Activated naive CD8-positive, alpha-beta T cell treated with anti-CD3 and anti-CD28 coated beads, Interleukin-2, amount 10 ng/mL, durations not matched to agents 7 days and 5 days (primary cell): Measurements from ENCODE around the gene ANKIB1. TPM values are rescaled to one million over a fixed set of nuclear protein-coding genes. Genes with fewer than 3 reads are reported as not detected.
"Not testable (repeated sequence)": the region's sequence is repeated elsewhere in the genome, so short reads cannot be mapped to it uniquely, and the experiment has no call there.

Experiments
- ATAC-seq: fragments of 150-1000 bp; cut with Tn5 transposase; one replicate; pipeline ENCODE4 v1.10.0; 2021; ENCODE audit warnings: low read depth, moderate library complexity
- POLR2A ChIA-PET: fragments of 350-600 bp; sonication (Branson Sonifier 250); formaldehyde crosslinking; loops from one replicate; lab custom pipeline; 2021; ENCODE audit warnings: antibody characterized with exemption; lab: Charles Lee
- DNase-seq: peaks from one replicate; pipeline ENCODE4 v3.0.0; 2021
- H3K27ac Mint-ChIP-seq: one replicate; pipeline ENCODE4 v1.8.0; 2022; ENCODE audit warnings: mild to moderate bottlenecking, mixed read lengths
- H3K27me3 Mint-ChIP-seq: one replicate; pipeline ENCODE4 v1.8.0; 2022; ENCODE audit warnings: mild to moderate bottlenecking, moderate library complexity, mixed read lengths
- H3K36me3 Mint-ChIP-seq: one replicate; pipeline ENCODE4 v1.8.0; 2021; ENCODE audit warnings: mild to moderate bottlenecking, mixed read lengths
- H3K4me1 Mint-ChIP-seq: one replicate; pipeline ENCODE4 v1.8.0; 2021; ENCODE audit warnings: mixed read lengths
- H3K4me3 Mint-ChIP-seq: one replicate; pipeline ENCODE4 v1.8.0; 2022; ENCODE audit warnings: mild to moderate bottlenecking, moderate library complexity, mixed read lengths
- H3K9me3 Mint-ChIP-seq: one replicate; pipeline ENCODE4 v1.8.0; 2021; ENCODE audit warnings: mixed read lengths
- total RNA-seq, 2 experiments: library from RNA; stranded (reverse); gene quantifications; one replicate each; pipeline ENCODE4 v1.2.3, GENCODE V29; 2021

ANKIB1 gene
- total RNA-seq, 2 experiments from 2014 or later, result 75.5 to 77.6 TPM

DNA sequence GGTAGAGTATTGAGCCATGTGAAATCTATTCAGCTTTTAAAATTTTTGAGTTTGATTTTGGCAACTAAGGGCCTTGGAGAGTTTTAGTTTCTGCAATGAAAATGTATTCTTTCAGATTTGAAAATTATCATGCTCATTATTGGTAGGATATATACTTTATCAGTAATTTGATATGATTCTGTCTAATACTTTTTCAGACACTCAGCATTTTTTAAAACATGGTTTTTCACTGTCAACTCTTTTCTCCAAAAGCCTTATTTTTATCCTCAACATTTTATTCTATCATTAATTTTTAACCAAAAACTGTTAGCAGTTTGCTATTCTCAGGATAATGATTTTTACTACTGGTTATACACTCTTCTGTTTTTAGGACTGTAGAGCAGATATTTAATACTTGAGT is 4.8 kb downstream of the ANKIB1 start:
- peaks cover 7% of the 10 kb centered on the region for H3K9me3 Mint-ChIP-seq

DNA sequence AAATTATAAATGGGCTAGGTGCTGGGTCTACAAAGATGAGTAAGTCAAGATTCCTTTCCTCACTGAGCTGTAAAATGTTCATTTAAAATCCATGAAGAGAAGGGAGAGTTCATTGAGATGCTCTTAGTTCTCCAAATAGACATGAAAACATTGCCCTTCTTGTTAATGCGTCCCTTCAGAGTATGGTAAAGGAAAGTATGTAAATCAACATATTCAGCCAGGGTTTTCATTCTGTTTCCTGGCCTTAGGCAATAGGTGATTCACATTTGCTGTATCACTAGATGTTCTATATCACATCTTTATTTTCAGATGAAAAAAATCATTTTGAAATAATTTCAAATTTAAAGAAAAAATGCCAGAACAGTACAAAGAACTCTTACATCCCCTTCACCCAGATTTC is 5.4 kb downstream of the ANKIB1 start:
- H3K9me3 Mint-ChIP-seq, result peaks cover 7% of the 10 kb centered on the region
- POLR2A ChIA-PET, result interaction anchor here (0.6 kb wide), 1 partner anchor 85 kb away, joined by 3 read pairs; no protein-coding TSS in a partner anchor

More for the DNA sequence above, 4.8 kb downstream of the ANKIB1 start:
- H3K4me3 Mint-ChIP-seq, result no peak overlapping the region
- H3K27ac Mint-ChIP-seq, result no peak overlapping the region
- POLR2A ChIA-PET, result no interaction called here
- H3K36me3 Mint-ChIP-seq, result peaks cover 23% of the 10 kb centered on the region
- no peaks in the 10 kb centered on the region for H3K27me3 Mint-ChIP-seq
- peaks cover 23% of the 10 kb centered on the region for H3K4me1 Mint-ChIP-seq
- no peak for ATAC-seq
- DNase-seq, result no peak

DNA sequence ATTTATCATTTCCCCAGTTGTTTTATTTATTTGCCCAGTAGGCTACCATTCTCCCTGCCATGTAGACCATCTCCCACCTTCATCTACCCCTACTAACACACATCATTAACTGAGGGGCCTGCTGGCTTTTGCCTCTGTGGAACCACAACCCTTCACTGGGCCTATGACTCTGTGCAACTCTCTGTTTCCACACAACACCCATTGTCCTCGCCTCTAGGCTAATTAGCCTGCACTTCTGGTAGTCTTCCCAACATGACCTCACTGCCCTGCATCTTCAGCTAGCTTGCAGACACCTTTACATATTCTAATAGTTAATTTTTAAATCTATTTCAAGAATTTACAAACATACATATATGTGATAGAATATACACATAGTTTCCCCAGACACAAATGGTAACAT is 7.5 kb downstream of the ANKIB1 start:
- Mint-ChIP-seq H3K9me3 (peaks cover 7% of the 10 kb centered on the region), H3K27ac (no peak overlapping the region), H3K4me1 (peaks cover 16% of the 10 kb centered on the region), H3K36me3 (peaks cover 26% of the 10 kb centered on the region), H3K27me3 (no peaks in the 10 kb centered on the region), H3K4me3 (no peak overlapping the region)
- DNase-seq (no peak), ATAC-seq (no peak)
- POLR2A ChIA-PET, result no interaction called here

More for the DNA sequence above, 5.4 kb downstream of the ANKIB1 start:
- ATAC-seq, result no peak
- Mint-ChIP-seq H3K4me1 (peaks cover 23% of the 10 kb centered on the region), H3K27me3 (no peaks in the 10 kb centered on the region), H3K4me3 (no peak overlapping the region), H3K36me3 (peaks cover 24% of the 10 kb centered on the region), H3K27ac (no peak overlapping the region)
- DNase-seq, result no peak

DNA sequence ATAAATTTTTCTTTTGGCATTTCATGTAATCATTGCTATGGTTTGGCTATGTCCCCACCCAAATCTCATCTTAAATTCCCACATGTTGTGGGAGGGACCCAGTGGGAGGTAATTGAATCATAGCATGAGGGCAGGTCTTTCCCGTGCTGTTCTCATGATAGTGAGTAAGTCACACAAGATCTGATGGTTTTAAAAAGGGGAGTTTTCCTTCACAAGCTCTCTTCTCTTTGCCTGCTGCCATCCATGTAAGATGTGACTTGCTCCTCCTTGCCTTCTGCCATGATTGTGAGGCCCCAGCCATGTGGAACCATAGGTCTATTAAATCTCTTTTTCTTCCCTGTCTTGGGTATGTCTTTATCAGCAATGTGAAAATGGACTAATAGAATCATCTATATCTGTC is 9.0 kb downstream of the ANKIB1 start:
- ATAC-seq, H3K27ac Mint-ChIP-seq, DNase-seq, H3K9me3 Mint-ChIP-seq, POLR2A ChIA-PET, H3K27me3 Mint-ChIP-seq, H3K4me3 Mint-ChIP-seq: not testable (repeated sequence)
- Mint-ChIP-seq H3K4me1 (peaks cover 15% of the 10 kb centered on the region), H3K36me3 (peaks cover 29% of the 10 kb centered on the region)

DNA sequence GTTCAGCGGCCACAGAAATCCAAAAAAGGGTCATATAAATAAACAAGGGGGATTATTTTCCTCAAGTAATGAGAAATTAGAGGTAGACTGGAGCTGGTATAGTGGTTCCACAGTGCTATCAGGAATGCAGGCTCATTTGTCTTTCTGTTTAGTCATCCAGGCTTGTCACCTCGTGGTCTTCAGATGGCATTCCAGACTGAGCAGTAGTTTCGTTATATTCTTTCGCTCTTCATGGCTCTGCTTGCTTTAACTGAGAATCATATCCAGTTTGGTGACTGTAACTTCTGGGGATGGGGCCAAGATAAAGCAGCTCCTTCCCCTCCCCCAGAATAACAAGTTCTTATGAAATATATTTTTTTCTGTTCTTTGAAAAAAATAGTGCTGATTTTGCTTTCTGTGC is 9.5 kb downstream of the ANKIB1 start:
- H3K4me1 Mint-ChIP-seq, result peaks cover 17% of the 10 kb centered on the region
- H3K9me3 Mint-ChIP-seq, result peaks cover 7% of the 10 kb centered on the region
- H3K4me3 Mint-ChIP-seq, result no peak overlapping the region
- no peaks in the 10 kb centered on the region for H3K27me3 Mint-ChIP-seq
- H3K27ac Mint-ChIP-seq, result peak overlapping the region; percentile 17
- ATAC-seq (no peak), DNase-seq (no peak)
- H3K36me3 Mint-ChIP-seq, result peaks cover 35% of the 10 kb centered on the region
- POLR2A ChIA-PET, result no interaction called here

DNA sequence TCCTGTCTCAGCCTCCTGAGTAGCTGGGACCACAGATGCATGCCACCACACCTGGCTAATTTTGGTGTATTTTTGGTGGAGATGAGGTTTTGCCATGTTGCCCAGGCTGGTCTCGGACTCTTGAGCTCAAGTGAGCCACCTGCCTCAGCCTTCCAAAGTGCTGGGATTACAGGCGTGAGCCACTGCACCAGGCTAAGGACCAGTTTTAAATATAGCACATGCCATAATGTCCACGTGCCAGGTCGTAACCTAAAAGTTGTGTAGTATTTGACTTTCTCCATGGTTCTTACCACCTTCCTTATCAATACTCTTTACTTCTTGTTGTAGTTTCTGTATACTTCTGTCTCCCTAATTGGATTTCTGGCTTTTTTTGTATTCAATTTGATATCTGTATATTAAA is 13.3 kb downstream of the ANKIB1 start:
- ATAC-seq (no peak), DNase-seq (no peak)
- H3K36me3 Mint-ChIP-seq, result peaks cover 35% of the 10 kb centered on the region
- H3K27ac Mint-ChIP-seq, result no peak overlapping the region
- H3K4me1 Mint-ChIP-seq, result peaks cover 7% of the 10 kb centered on the region
- H3K9me3 Mint-ChIP-seq, result peaks cover 5% of the 10 kb centered on the region
- POLR2A ChIA-PET, result no interaction called here
- no peaks in the 10 kb centered on the region for H3K27me3 Mint-ChIP-seq
- H3K4me3 Mint-ChIP-seq, result no peak overlapping the region

DNA sequence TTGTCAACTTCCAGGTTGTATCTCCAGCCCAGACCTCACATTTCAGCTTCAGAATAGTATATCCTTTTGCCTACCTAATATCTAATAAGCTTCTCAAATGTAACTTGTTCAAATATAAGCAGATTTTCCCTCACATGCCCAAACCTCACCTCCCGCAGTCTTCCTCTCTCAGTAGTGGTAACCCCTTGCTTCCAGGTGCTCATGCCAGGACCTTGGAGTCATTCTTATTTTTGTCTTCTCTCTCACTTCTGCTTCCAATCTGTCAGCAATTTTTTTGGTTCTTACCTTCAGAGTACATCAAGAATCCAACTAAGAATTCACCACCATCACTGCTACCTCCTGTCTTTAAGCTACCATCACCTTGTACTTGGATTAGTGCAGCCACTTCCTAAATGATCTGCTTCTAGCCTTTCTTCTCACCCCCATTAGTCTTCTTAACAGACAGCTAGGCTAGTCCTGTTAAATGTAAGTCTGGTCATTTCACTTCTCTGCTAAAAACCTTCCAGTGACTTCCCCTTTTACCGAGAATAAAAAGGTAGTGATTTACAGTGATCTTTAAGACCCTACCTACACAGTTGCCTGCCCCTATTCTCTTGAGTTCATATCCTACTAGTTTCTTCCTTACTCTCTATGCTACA is 14.0 kb downstream of the ANKIB1 start:
- no peak for ATAC-seq
- DNase-seq, result no peak
- POLR2A ChIA-PET, result no interaction called here
- Mint-ChIP-seq H3K36me3 (peaks cover 35% of the 10 kb centered on the region), H3K9me3 (peaks cover 4% of the 10 kb centered on the region), H3K27me3 (no peaks in the 10 kb centered on the region), H3K4me1 (peaks cover 7% of the 10 kb centered on the region), H3K27ac (no peak overlapping the region), H3K4me3 (no peak overlapping the region)

DNA sequence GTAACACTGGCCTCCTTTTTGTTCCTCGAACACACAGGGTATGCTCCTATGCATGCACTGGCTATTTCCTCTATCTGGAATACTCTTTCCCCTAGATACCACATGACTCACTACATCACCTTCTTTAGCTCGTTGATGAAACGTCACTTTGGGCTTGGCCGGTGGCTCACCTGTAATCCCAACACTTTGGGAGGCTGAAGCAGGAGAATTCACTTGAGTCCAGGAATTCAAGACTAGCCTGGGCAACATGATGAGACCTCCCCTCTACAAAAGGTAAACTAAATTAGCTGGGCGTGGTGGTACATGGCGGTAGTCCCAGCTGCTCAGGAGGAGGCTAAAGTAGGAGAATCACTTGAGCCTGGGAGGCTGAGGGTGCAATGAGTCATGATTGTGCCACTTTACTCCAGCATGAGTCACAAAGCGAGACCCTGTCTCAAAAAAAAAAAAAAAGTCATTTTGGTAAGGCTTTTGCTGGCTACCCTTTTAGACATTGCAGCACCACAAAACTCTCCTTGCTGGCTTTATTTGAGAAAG is 14.5 kb downstream of the ANKIB1 start:
- ATAC-seq (no peak), DNase-seq (no peak)
- Mint-ChIP-seq H3K4me3 (no peak overlapping the region), H3K27me3 (no peaks in the 10 kb centered on the region), H3K27ac (no peak overlapping the region), H3K4me1 (peaks cover 3% of the 10 kb centered on the region), H3K36me3 (peaks cover 30% of the 10 kb centered on the region), H3K9me3 (no peaks in the 10 kb centered on the region)
- POLR2A ChIA-PET, result no interaction called here

DNA sequence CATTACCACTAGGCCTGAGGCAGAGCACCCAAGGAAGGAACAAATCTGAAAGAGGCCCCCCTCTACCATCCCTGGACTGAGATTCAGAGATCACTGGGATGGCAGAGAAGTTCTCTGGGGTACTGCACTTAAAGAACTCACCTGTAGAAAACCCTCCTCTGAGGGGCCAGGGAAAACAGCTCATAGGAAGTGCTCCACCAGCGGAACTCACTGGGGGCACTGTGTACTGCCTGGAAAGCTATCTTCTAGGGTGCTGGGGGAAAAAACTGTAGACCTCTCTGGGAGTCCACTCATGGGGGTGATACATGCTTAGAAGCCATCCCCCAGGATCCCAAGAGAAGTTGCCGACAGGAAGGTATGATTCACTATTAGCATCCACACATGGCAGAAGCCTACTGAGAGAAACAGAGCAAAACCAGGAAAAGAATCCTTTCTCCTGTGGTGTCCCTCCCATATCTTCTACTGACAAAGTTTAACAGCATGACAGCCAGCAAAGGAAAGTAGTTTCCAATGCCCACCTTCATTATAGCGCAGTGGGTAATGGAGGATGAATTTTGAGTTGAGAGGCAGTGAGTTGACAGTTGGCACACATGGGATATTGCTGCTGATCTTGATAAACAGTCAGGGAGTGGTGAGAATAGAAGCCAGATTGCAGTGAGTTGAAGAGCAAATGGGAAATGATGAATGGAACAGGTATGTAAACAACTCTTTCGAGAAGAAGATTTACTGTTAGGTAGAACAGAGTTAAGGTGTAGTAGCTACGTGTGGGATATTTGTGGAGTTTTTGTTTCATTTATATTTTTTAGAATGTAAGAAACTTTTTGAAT is 20.9 kb downstream of the ANKIB1 start:
- DNase-seq (no peak), ATAC-seq (no peak)
- Mint-ChIP-seq H3K4me1 (no peaks in the 10 kb centered on the region), H3K36me3 (peaks cover 12% of the 10 kb centered on the region), H3K27ac (no peak overlapping the region), H3K4me3 (no peak overlapping the region), H3K9me3 (no peaks in the 10 kb centered on the region), H3K27me3 (no peaks in the 10 kb centered on the region)
- POLR2A ChIA-PET, result no interaction called here

DNA sequence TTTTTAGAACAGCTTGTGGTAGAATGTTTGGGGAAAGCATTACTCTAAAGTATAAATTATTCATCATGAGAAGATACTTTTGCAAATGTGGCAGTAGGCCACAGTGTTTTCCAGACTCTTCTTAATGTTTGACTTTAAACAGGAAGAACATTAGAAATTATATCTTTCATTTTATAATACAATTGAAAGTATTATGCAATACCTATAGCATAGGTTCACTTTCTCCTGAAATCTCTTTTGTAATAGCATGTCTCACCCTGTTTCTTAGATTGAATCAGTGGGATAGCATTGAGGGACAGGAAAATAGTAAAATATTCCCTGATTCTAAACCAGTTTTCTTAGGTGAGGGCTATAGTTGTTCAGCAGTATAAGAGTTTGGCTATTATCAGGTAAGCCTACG is 23.1 kb downstream of the ANKIB1 start:
- Mint-ChIP-seq H3K27me3 (no peaks in the 10 kb centered on the region), H3K9me3 (no peaks in the 10 kb centered on the region), H3K36me3 (peaks cover 12% of the 10 kb centered on the region), H3K27ac (no peak overlapping the region), H3K4me1 (peaks cover 3% of the 10 kb centered on the region), H3K4me3 (no peak overlapping the region)
- DNase-seq, result no peak
- no peak for ATAC-seq
- POLR2A ChIA-PET, result no interaction called here

DNA sequence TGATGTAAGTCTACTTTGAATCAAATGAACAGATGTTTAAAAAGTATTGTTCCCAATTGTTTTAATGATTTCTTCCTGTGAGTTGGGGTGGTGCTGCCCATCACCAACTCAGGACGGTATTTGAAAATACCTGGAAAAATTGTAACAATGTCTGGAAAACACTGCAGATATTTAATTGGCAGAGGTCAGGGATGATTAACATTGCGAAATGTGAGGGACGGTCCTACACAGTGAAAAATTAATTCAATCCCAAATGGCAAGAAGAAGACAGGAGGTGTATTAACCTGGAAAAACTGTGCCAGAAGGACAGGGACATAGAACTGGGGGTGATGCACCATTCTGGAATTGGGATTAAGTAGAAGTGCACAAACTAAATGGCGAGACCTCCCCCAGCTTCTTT is 29.6 kb downstream of the ANKIB1 start:
- POLR2A ChIA-PET, result no interaction called here
- ATAC-seq, result no peak
- Mint-ChIP-seq H3K9me3 (peaks cover 5% of the 10 kb centered on the region), H3K36me3 (peaks cover 31% of the 10 kb centered on the region), H3K4me3 (no peak overlapping the region), H3K27me3 (no peaks in the 10 kb centered on the region), H3K4me1 (peaks cover 10% of the 10 kb centered on the region), H3K27ac (no peak overlapping the region)
- no peak for DNase-seq

DNA sequence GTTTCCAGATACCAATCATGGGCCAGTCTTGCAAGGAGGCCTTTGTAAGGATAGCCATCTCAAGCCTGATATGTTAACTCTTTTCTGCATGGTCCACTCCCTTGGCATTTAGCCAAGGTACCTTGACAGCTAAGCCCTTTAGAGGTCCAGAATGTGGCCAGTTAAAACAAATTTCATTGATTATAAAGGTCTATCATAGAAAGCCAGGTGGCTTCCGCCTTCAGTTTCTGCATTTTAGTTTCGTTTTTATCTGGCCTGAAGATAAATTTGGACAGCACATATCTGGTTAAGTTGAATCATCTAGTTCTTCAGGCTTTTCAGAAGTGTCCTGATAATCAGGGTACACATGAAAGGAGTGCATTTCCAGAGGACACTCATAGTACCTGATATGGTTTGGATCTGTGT is 30.7 kb downstream of the ANKIB1 start:
- Mint-ChIP-seq H3K27me3 (no peaks in the 10 kb centered on the region), H3K4me3 (no peak overlapping the region), H3K9me3 (peaks cover 11% of the 10 kb centered on the region), H3K27ac (no peak overlapping the region), H3K36me3 (peaks cover 36% of the 10 kb centered on the region), H3K4me1 (peaks cover 11% of the 10 kb centered on the region)
- POLR2A ChIA-PET, result no interaction called here
- DNase-seq, result no peak
- ATAC-seq, result no peak

DNA sequence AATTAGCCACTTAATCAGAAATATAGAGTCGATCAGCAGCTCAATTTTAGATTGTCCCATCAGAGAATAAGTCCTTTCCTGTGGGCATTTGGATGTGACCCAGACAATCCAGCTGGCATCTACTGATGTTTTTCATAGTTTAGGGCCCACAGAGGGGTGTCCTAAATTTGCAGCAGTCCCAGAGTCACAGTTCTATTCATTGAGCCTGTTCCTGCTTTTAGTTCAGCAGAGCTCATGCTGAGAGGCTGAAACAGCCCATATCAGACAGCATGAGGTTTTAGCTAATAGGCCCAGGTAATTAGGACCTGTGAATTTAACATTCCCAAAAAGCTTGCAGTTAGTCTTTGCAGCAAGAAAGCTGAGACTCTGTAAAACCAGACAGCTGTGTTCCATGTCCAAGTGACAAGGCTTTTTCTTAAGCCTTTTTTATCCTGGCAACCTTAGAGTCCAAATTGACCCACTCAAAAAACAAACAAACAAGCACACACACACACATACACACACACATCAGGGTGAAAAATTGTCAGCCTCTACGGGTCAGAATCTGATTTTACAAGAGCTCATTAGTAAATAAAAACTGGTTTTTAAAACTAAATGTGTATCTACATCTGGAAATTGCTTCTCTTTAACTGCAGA is 33.7 kb downstream of the ANKIB1 start:
- H3K9me3 Mint-ChIP-seq, result peaks cover 13% of the 10 kb centered on the region
- H3K4me1 Mint-ChIP-seq, result peaks cover 9% of the 10 kb centered on the region
- ATAC-seq (no peak), DNase-seq (no peak)
- H3K36me3 Mint-ChIP-seq, result peaks cover 33% of the 10 kb centered on the region
- H3K4me3 Mint-ChIP-seq, result no peak overlapping the region
- no peak overlapping the region for H3K27ac Mint-ChIP-seq
- POLR2A ChIA-PET, result no interaction called here
- no peaks in the 10 kb centered on the region for H3K27me3 Mint-ChIP-seq
